Endodermal cell (in vitro differentiated cells): ENCODE measurements around the gene UBE2Q1. TPM values are rescaled to one million over a fixed set of nuclear protein-coding genes. Genes with fewer than 3 reads are reported as not detected.
A peak's percentile ranks its signal among the peaks of the same experiment; 100 is the strongest.

ENCODE experiments used
- DNase-seq: peaks from one replicate; pipeline ENCODE4 v3.0.0-alpha.2; 2017
- H3K27ac ChIP-seq: 2 replicates; pipeline ENCODE4 v1.5.1; 2013; ENCODE audit warnings: mild to moderate bottlenecking, low read depth, low read length, moderate library complexity
- H3K27me3 ChIP-seq: 2 replicates; pipeline ENCODE4 v1.6.1; 2013; ENCODE audit warnings: mild to moderate bottlenecking, low read length, moderate library complexity; ENCODE audit not compliant: insufficient read depth, control insufficient read depth, poor library complexity, severe bottlenecking
- H3K36me3 ChIP-seq: 2 replicates; pipeline ENCODE4 v1.7.0; 2013; ENCODE audit warnings: mild to moderate bottlenecking, low read length, moderate library complexity; ENCODE audit not compliant: control insufficient read depth, insufficient read depth
- H3K4me1 ChIP-seq: one replicate; pipeline ENCODE4 v1.7.0; 2013; ENCODE audit warnings: low read length; ENCODE audit not compliant: control insufficient read depth, insufficient read depth
- H3K4me3 ChIP-seq: 2 replicates; pipeline ENCODE4 v1.5.1; 2013; ENCODE audit warnings: mild to moderate bottlenecking, low read length, moderate library complexity
- H3K9ac ChIP-seq: 2 replicates; pipeline ENCODE4 v1.6.1; 2013; ENCODE audit warnings: mild to moderate bottlenecking, low read length, moderate library complexity; ENCODE audit not compliant: poor library complexity, severe bottlenecking; ENCODE audit errors: extremely low read depth
- H3K9me3 ChIP-seq: 2 replicates; pipeline ENCODE4 v1.6.1; 2013; ENCODE audit warnings: mild to moderate bottlenecking, low read length, moderate library complexity; ENCODE audit not compliant: control insufficient read depth
- H3K27ac Mint-ChIP-seq: 2 replicates; pipeline ENCODE4 v1.8.0; 2020; ENCODE audit warnings: mixed read lengths
- H3K27me3 Mint-ChIP-seq: 2 replicates; pipeline ENCODE4 v1.8.0; 2021; ENCODE audit warnings: mild to moderate bottlenecking, mixed read lengths; ENCODE audit not compliant: insufficient read depth
- H3K36me3 Mint-ChIP-seq: 2 replicates; pipeline ENCODE4 v1.8.0; 2020; ENCODE audit warnings: low read depth, mixed read lengths
- H3K4me1 Mint-ChIP-seq: 2 replicates; pipeline ENCODE4 v1.8.0; 2020; ENCODE audit warnings: mixed read lengths
- H3K4me3 Mint-ChIP-seq: 2 replicates; pipeline ENCODE4 v1.8.0; 2020; ENCODE audit warnings: mild to moderate bottlenecking, moderate library complexity, mixed read lengths
- H3K9me3 Mint-ChIP-seq: 2 replicates; pipeline ENCODE4 v1.8.0; 2020; ENCODE audit warnings: mild to moderate bottlenecking, mixed read lengths
- CTCF ChIP-seq: fragments of 200-600 bp; sonication (generic); conservative IDR thresholded peaks from 2 replicates; pipeline ENCODE4 v1.5.0; 2021; ENCODE audit warnings: antibody characterized with exemption, mild to moderate bottlenecking
- WGBS, 2 experiments: methylation state at CpG; one replicate each; pipeline versions ENCODE4 v1.1.5 to v1.1.7; 2013; ENCODE audit warnings: missing lambda C conversion rate in 2 of 2, mixed read lengths in 1 of 2; ENCODE audit not compliant: insufficient coverage in 1 of 2, insufficient read length in 1 of 2; 5-methylcytosine and 5-hydroxymethylcytosine counted together
- total RNA-seq, 2 donors: library from RNA; stranded (reverse); fragmentation: NEBNext Ultra II Directional in 1 of 2; extraction: Animal tissue kit (Norgen Biotek cat#: 25700) in 1 of 2; gene quantifications; 2 replicates in 1 of 2; 3 replicates in 1 of 2; pipeline ENCODE4 v1.2.1, GENCODE V29; 2021

UBE2Q1 gene
- total RNA-seq, 2 donors from 2014 or later = 83.0 to 94.7 TPM

GRCh38 chr1:154546264-154547063 is 12.0 kb downstream of the UBE2Q1 start:
- peak; percentile 91 for TF ChIP-seq CTCF
- Mint-ChIP-seq H3K9me3 (no peaks in the 10 kb centered on the region), H3K36me3 (peaks cover 29% of the 10 kb centered on the region), H3K4me1 (peaks cover 10% of the 10 kb centered on the region), H3K4me3 (no peak overlapping the region), H3K27ac (no peak overlapping the region), H3K27me3 (peaks cover 6% of the 10 kb centered on the region)
- H3K36me3 ChIP-seq = peaks cover 25% of the 10 kb centered on the region
- no peak overlapping the region for H3K4me3 ChIP-seq
- no peaks in the 10 kb centered on the region for H3K27me3 ChIP-seq
- 75 to 81% methylated on average over 2 to 7 of the region's 13 CpGs for WGBS, 2 experiments
- H3K27ac ChIP-seq = no peak overlapping the region
- H3K9me3 ChIP-seq = no peaks in the 10 kb centered on the region
- H3K9ac ChIP-seq = no peak overlapping the region
- no peaks in the 10 kb centered on the region for H3K4me1 ChIP-seq
- peak; percentile 94 for DNase-seq

- no peak for TF ChIP-seq CTCF
- Histone ChIP-seq H3K36me3 (no peaks in the 10 kb centered on the region), H3K4me3 (no peak overlapping the region), H3K27ac (no peak overlapping the region), H3K27me3 (no peaks in the 10 kb centered on the region), H3K4me1 (no peaks in the 10 kb centered on the region), H3K9ac (no peak overlapping the region), H3K9me3 (no peaks in the 10 kb centered on the region)
- peaks cover 13% of the 10 kb centered on the region for H3K27me3 Mint-ChIP-seq
- peaks cover 8% of the 10 kb centered on the region for H3K4me1 Mint-ChIP-seq
- WGBS, 2 experiments = 70 to 81% methylated on average over 3 to 6 of the region's 6 CpGs
- H3K36me3 Mint-ChIP-seq = no peaks in the 10 kb centered on the region
- H3K27ac Mint-ChIP-seq = no peak overlapping the region
- H3K4me3 Mint-ChIP-seq = no peak overlapping the region
- DNase-seq = no peak
- no peaks in the 10 kb centered on the region for H3K9me3 Mint-ChIP-seq
Observed at GRCh38 chr1:154541231-154541630, 17.2 kb downstream of the UBE2Q1 start.

GRCh38 chr1:154539486-154540483 is 18.7 kb downstream of the UBE2Q1 start:
- Histone ChIP-seq H3K4me3 (no peak overlapping the region), H3K36me3 (no peaks in the 10 kb centered on the region), H3K27ac (no peak overlapping the region), H3K27me3 (no peaks in the 10 kb centered on the region), H3K4me1 (no peaks in the 10 kb centered on the region), H3K9ac (no peak overlapping the region), H3K9me3 (no peaks in the 10 kb centered on the region)
- DNase-seq = no peak
- 91 to 94% methylated on average over 5 to 9 of the region's 9 CpGs for WGBS, 2 experiments
- H3K27me3 Mint-ChIP-seq = peaks cover 19% of the 10 kb centered on the region
- H3K4me1 Mint-ChIP-seq = peaks cover 8% of the 10 kb centered on the region
- H3K36me3 Mint-ChIP-seq = no peaks in the 10 kb centered on the region
- no peak overlapping the region for H3K4me3 Mint-ChIP-seq
- TF ChIP-seq CTCF = no peak
- no peaks in the 10 kb centered on the region for H3K9me3 Mint-ChIP-seq
- no peak overlapping the region for H3K27ac Mint-ChIP-seq
